Colonic mucosa (tissue), 4 donors: ENCODE results near the gene RNF25. TPM values are rescaled to one million over a fixed set of nuclear protein-coding genes. Genes with fewer than 3 reads are reported as not detected.

ENCODE experiments used
- DNase-seq: peaks from one replicate; pipeline ENCODE4 v3.0.0-alpha.2; 2020
- H3K27ac ChIP-seq: fragments of 200-600 bp; one replicate; pipeline ENCODE4 v1.8.0; 2021
- H3K27me3 ChIP-seq: fragments of 200-600 bp; one replicate; pipeline ENCODE4 v1.8.0; 2021
- H3K36me3 ChIP-seq: fragments of 200-600 bp; one replicate; pipeline ENCODE4 v1.8.0; 2021
- H3K4me1 ChIP-seq: fragments of 200-600 bp; one replicate; pipeline ENCODE4 v1.8.0; 2021; ENCODE audit warnings: mild to moderate bottlenecking
- H3K4me3 ChIP-seq: fragments of 200-600 bp; one replicate; pipeline ENCODE4 v1.8.0; 2021
- H3K9ac ChIP-seq, 2 donors: one replicate each; pipeline ENCODE4 v1.7.0; 2013; ENCODE audit warnings: control low read depth in 2 of 2, low read depth in 2 of 2, low read length in 2 of 2
- H3K9me3 ChIP-seq: fragments of 200-600 bp; one replicate; pipeline ENCODE4 v1.8.0; 2021
- intact Hi-C: fragments of 100-400 bp; cut with DNase I; formaldehyde crosslinking; loops from one replicate; pipeline ENCODE4 v1.14.1; 2022
- total RNA-seq, 2 donors: library from RNA; stranded (reverse); fragmentation: NEBNext Ultra II Directional in 1 of 2; extraction: Animal tissue kit (Norgen Biotek cat#: 25700) in 1 of 2; gene quantifications; one replicate each; pipeline ENCODE4 v1.2.1, GENCODE V29; 2021
- TF ChIP-seq, protein P1 (sequence below): fragments of 200-600 bp; IDR thresholded peaks from one replicate; pipeline ENCODE4 v1.8.0; 2022; ENCODE audit warnings: antibody characterized with exemption, mild to moderate bottlenecking
- donor health status: healthy.
- donor health status: DM: no; HTN: no; CAD: no.
- donor health status: DM: no; HTN: no; CAD: no.

The RNF25 gene
- total RNA-seq, 2 donors from 2014 or later = 12.6 to 20.7 TPM

DNA sequence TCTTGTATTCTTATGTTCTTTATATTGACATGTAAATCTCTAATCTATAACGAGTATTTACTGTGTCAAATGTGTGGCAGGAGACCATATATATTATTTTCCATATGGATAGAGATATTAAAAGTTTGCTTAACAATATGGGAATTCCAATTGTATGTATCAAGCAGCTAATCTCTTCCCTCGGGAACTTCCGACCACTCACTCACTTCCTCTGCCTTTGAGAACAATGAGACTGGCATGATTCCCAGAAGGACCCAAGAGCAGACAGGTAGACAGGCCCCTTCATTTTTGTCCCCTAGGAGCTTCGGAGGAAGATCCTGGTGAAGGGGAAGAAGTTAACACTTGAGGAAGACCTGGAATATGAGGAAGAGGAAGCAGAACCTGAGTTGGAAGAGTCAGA lies 40.0 kb downstream of the RNF25 start:
- intact Hi-C loops = no loop called here
- Histone ChIP-seq H3K36me3 (no peaks in the 10 kb centered on the region), H3K4me3 (no peak overlapping the region), H3K4me1 (no peaks in the 10 kb centered on the region), H3K9ac (no peak overlapping the region), H3K27ac (no peak overlapping the region), H3K9me3 (no peaks in the 10 kb centered on the region), H3K27me3 (no peaks in the 10 kb centered on the region)
- TF ChIP-seq, protein P1, sequence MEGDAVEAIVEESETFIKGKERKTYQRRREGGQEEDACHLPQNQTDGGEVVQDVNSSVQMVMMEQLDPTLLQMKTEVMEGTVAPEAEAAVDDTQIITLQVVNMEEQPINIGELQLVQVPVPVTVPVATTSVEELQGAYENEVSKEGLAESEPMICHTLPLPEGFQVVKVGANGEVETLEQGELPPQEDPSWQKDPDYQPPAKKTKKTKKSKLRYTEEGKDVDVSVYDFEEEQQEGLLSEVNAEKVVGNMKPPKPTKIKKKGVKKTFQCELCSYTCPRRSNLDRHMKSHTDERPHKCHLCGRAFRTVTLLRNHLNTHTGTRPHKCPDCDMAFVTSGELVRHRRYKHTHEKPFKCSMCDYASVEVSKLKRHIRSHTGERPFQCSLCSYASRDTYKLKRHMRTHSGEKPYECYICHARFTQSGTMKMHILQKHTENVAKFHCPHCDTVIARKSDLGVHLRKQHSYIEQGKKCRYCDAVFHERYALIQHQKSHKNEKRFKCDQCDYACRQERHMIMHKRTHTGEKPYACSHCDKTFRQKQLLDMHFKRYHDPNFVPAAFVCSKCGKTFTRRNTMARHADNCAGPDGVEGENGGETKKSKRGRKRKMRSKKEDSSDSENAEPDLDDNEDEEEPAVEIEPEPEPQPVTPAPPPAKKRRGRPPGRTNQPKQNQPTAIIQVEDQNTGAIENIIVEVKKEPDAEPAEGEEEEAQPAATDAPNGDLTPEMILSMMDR = no peak
- no peak for DNase-seq

DNA sequence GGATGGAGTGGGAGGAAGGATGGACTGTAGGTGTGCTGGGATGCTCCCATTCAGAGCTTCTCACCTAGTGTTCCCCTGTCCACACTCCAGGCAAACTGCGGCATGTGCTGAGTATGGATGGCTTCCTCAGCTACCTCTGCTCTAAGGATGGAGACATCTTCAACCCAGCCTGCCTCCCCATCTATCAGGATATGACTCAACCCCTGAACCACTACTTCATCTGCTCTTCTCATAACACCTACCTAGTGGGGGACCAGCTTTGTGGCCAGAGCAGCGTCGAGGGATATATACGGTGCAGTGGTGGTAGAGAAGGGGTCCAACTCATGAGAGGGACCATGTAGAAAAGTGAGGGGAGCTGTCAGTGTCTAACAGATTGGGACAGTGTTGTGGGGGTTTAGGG lies 43.9 kb downstream of the RNF25 start:
- Histone ChIP-seq H3K4me3 (no peak overlapping the region), H3K4me1 (no peaks in the 10 kb centered on the region), H3K9ac (no peak overlapping the region), H3K27me3 (no peaks in the 10 kb centered on the region), H3K27ac (no peak overlapping the region), H3K9me3 (no peaks in the 10 kb centered on the region), H3K36me3 (no peaks in the 10 kb centered on the region)
- TF ChIP-seq, protein P1 = no peak
- DNase-seq = no peak
- intact Hi-C loops = no loop called here

DNA sequence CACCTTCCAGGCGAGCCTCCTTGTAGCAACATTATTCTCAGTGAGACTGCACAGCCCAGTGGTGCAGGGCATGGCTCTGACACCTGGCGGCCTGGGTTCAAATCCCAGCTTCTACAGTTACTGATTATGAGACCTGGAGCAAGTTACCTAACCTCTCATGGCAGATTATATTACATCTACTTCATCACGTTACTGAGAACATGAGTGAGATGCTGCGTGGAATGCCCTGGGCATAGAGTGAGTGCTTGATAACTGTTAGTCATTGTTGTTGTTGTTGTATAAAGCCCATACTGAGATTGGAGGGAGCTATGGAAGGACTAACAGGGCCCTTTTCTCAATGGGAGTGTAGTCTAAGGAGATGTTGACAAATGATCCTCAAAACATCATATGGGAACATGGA lies 45.4 kb downstream of the RNF25 start:
- TF ChIP-seq, protein P1 = no peak
- no peak overlapping the region for H3K27ac ChIP-seq
- H3K27me3 ChIP-seq = no peaks in the 10 kb centered on the region
- no peak overlapping the region for H3K9ac ChIP-seq
- no peaks in the 10 kb centered on the region for H3K9me3 ChIP-seq
- DNase-seq = no peak
- H3K36me3 ChIP-seq = no peaks in the 10 kb centered on the region
- no peak overlapping the region for H3K4me3 ChIP-seq
- intact Hi-C loops = no loop called here
- no peaks in the 10 kb centered on the region for H3K4me1 ChIP-seq

DNA sequence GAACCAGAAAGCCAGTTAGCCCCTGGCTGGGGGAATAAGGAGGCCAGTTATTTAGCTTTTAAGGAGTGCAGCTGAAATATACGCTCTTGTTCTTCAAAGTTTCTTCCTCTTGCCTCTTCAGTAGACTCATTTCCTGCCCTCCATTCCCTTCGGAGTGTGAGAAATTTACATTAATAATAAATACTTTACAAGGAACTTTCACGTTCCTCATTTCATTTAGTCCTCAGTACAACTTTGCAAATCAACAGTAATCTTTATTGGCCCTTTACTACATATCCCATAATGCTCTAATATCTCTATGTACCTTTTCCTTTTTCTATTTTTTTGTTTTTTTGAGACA lies 48.5 kb downstream of the RNF25 start:
- no peak overlapping the region for H3K4me3 ChIP-seq
- no peaks in the 10 kb centered on the region for H3K4me1 ChIP-seq
- no peak for DNase-seq
- no peaks in the 10 kb centered on the region for H3K36me3 ChIP-seq
- no peak overlapping the region for H3K27ac ChIP-seq
- H3K27me3 ChIP-seq = no peaks in the 10 kb centered on the region
- no peak overlapping the region for H3K9ac ChIP-seq
- H3K9me3 ChIP-seq = no peaks in the 10 kb centered on the region
- intact Hi-C loops = no loop called here
- TF ChIP-seq, protein P1 = no peak

GRCh38 chr2:218622606-218623365 lies 49.0 kb downstream of the RNF25 start:
- TF ChIP-seq, protein P1 = no peak
- intact Hi-C loops = no loop called here
- H3K27ac ChIP-seq = no peak overlapping the region
- H3K36me3 ChIP-seq = no peaks in the 10 kb centered on the region
- DNase-seq = no peak
- no peak overlapping the region for H3K4me3 ChIP-seq
- no peaks in the 10 kb centered on the region for H3K27me3 ChIP-seq
- H3K4me1 ChIP-seq = no peaks in the 10 kb centered on the region
- H3K9ac ChIP-seq = no peak overlapping the region
- no peaks in the 10 kb centered on the region for H3K9me3 ChIP-seq
